Liver (tissue), 9 donors: ENCODE results near the gene KHNYN. TPM values are rescaled to one million over a fixed set of nuclear protein-coding genes. Genes with fewer than 3 reads are reported as not detected.

Experiments
- DNase-seq: peaks from one replicate; pipeline ENCODE4 v3.0.0-alpha.2; 2017; ENCODE audit warnings: low spot score
- H3K27ac ChIP-seq, 2 donors: one replicate each; pipeline ENCODE4 v1.7.0; 2013; ENCODE audit warnings: inconsistent platforms in 2 of 2, low read length in 2 of 2, control low read depth in 1 of 2, low read depth in 1 of 2, mild to moderate bottlenecking in 1 of 2
- H3K27me3 ChIP-seq, 4 donors: one replicate each; pipeline versions ENCODE4 v1.6.1 to v1.7.0; 2013; ENCODE audit warnings: low read length in 3 of 4, inconsistent platforms in 1 of 4, mild to moderate bottlenecking in 1 of 4, moderate library complexity in 1 of 4; ENCODE audit not compliant: control insufficient read depth in 4 of 4, insufficient read depth in 4 of 4
- H3K36me3 ChIP-seq, 4 donors: one replicate each; pipeline versions ENCODE4 v1.6.1 to v1.7.0; 2013; ENCODE audit warnings: low read length in 3 of 4, mild to moderate bottlenecking in 3 of 4, low read depth in 1 of 4, moderate library complexity in 1 of 4; ENCODE audit not compliant: control insufficient read depth in 4 of 4, insufficient read depth in 3 of 4
- H3K4me1 ChIP-seq, 4 donors: one replicate each; pipeline versions ENCODE4 v1.6.1 to v1.7.0; 2013; ENCODE audit warnings: low read length in 3 of 4, mild to moderate bottlenecking in 3 of 4, moderate library complexity in 1 of 4; ENCODE audit not compliant: control insufficient read depth in 4 of 4, insufficient read depth in 4 of 4
- H3K4me3 ChIP-seq, 3 donors: one replicate each; pipeline versions ENCODE4 v1.6.1 to v1.7.0; 2013; ENCODE audit warnings: low read length in 3 of 3, control low read depth in 1 of 3, low read depth in 1 of 3, mild to moderate bottlenecking in 1 of 3
- H3K9ac ChIP-seq, 2 donors: one replicate each; pipeline ENCODE4 v1.7.0; 2013; ENCODE audit warnings: low read length in 2 of 2, mild to moderate bottlenecking in 2 of 2, moderate library complexity in 2 of 2, control low read depth in 1 of 2, low read depth in 1 of 2
- H3K9me3 ChIP-seq, 4 donors: one replicate each; pipeline versions ENCODE4 v1.6.1 to v1.7.0; 2013; ENCODE audit warnings: low read length in 3 of 4; ENCODE audit not compliant: control insufficient read depth in 4 of 4
- EGR1 ChIP-seq, 2 donors: IDR thresholded peaks; 2 replicates each; pipeline ENCODE4 v1.6.1; 2016 to 2018; ENCODE audit warnings: antibody characterized with exemption in 2 of 2, low read depth in 2 of 2
- FOXA1 ChIP-seq: IDR thresholded peaks from 2 replicates; pipeline ENCODE4 v1.6.1; 2016; ENCODE audit warnings: antibody characterized with exemption
- FOXA2 ChIP-seq: IDR thresholded peaks from 2 replicates; pipeline ENCODE4 v1.6.1; 2016; ENCODE audit warnings: antibody characterized with exemption
- GABPA ChIP-seq, 2 donors: IDR thresholded peaks in 1 of 2; conservative IDR thresholded peaks in 1 of 2; 2 replicates each; pipeline ENCODE4 v1.6.1; 2016; ENCODE audit warnings: antibody characterized with exemption in 2 of 2, mild to moderate bottlenecking in 1 of 2, moderate library complexity in 1 of 2
- HNF4A ChIP-seq, 2 donors: conservative IDR thresholded peaks; 2 replicates each; pipeline ENCODE4 v1.6.1; 2016; ENCODE audit warnings: antibody characterized with exemption in 2 of 2, mild to moderate bottlenecking in 2 of 2
- HNF4G ChIP-seq: IDR thresholded peaks from 2 replicates; pipeline ENCODE4 v1.6.1; 2016; ENCODE audit warnings: antibody characterized with exemption
- JUND ChIP-seq, 2 donors: IDR thresholded peaks; 2 replicates each; pipeline ENCODE4 v1.6.1; 2016; ENCODE audit warnings: antibody characterized with exemption in 2 of 2
- NR2F2 ChIP-seq: IDR thresholded peaks from 2 replicates; pipeline ENCODE4 v1.6.1; 2016; ENCODE audit warnings: antibody characterized with exemption
- RAD21 ChIP-seq, 2 donors: IDR thresholded peaks; 2 replicates each; pipeline ENCODE4 v1.6.1; 2016; ENCODE audit warnings: antibody characterized with exemption in 2 of 2, mild to moderate bottlenecking in 2 of 2
- RXRA ChIP-seq, 2 donors: IDR thresholded peaks; 2 replicates each; pipeline ENCODE4 v1.6.1; 2017 to 2018; ENCODE audit warnings: antibody characterized with exemption in 2 of 2, mild to moderate bottlenecking in 1 of 2
- SP1 ChIP-seq: IDR thresholded peaks from 2 replicates; pipeline ENCODE4 v1.6.1; 2018; ENCODE audit warnings: antibody characterized with exemption, mild to moderate bottlenecking
- TAF1 ChIP-seq: conservative IDR thresholded peaks from 2 replicates; pipeline ENCODE4 v1.6.1; 2016; ENCODE audit warnings: antibody characterized with exemption, mild to moderate bottlenecking
- YY1 ChIP-seq: IDR thresholded peaks from 2 replicates; pipeline ENCODE4 v1.6.1; 2016; ENCODE audit warnings: antibody characterized with exemption, mild to moderate bottlenecking
- WGBS: extraction: QIAGEN DNeasy Blood & Tissue Kit; methylation state at CpG from one replicate; pipeline ENCODE4 v1.1.7; 2013; 5-methylcytosine and 5-hydroxymethylcytosine counted together
- polyA plus RNA-seq, 2 donors: library from polyadenylated mRNA; stranded (reverse) in 1 of 2; unstranded in 1 of 2; fragments of 200-250 nt in 1 of 2; fragments of >200 nt in 1 of 2; fragmentation: Nextera tagmentation in 1 of 2; extraction: Ambion mirVana in 1 of 2; gene quantifications; one replicate each; pipeline versions ENCODE4 v1.2.1 to v1.2.3, GENCODE V29; 2013 to 2015
- total RNA-seq, 2 donors: library from RNA; depleted of rRNA; stranded (reverse); fragments of >200 nt; gene quantifications; one replicate each; pipeline ENCODE4 v1.2.3, GENCODE V29; 2014
- TF ChIP-seq, protein P1 (sequence below): IDR thresholded peaks from 2 replicates; pipeline ENCODE4 v1.6.1; 2016; ENCODE audit warnings: antibody characterized with exemption, mild to moderate bottlenecking
- TF ChIP-seq, protein P2 (sequence below): fragments of 150-350 bp; IDR thresholded peaks from 2 replicates; pipeline ENCODE4 v1.5.1; 2017; ENCODE audit warnings: improper control_type of control experiment, low read depth, low read length; ENCODE audit not compliant: missing input control
- TF ChIP-seq, protein P3 (sequence below): IDR thresholded peaks from 2 replicates; pipeline ENCODE4 v1.6.1; 2016; ENCODE audit warnings: antibody characterized with exemption
- TF ChIP-seq, protein P4 (sequence below): IDR thresholded peaks from 2 replicates; pipeline ENCODE4 v1.6.1; 2016; ENCODE audit warnings: antibody characterized with exemption
- TF ChIP-seq, protein P5 (sequence below): IDR thresholded peaks from 2 replicates; pipeline ENCODE4 v1.6.1; 2016; ENCODE audit warnings: antibody characterized with exemption
- donor health status: healthy.
- donor health status: healthy.
- donor health status: healthy.
- donor health status: healthy.
- donor health status: healthy.

The KHNYN gene
- total and polyA plus RNA-seq, 4 donors: 3.0 to 40.3 (median 24.6) TPM

DNA sequence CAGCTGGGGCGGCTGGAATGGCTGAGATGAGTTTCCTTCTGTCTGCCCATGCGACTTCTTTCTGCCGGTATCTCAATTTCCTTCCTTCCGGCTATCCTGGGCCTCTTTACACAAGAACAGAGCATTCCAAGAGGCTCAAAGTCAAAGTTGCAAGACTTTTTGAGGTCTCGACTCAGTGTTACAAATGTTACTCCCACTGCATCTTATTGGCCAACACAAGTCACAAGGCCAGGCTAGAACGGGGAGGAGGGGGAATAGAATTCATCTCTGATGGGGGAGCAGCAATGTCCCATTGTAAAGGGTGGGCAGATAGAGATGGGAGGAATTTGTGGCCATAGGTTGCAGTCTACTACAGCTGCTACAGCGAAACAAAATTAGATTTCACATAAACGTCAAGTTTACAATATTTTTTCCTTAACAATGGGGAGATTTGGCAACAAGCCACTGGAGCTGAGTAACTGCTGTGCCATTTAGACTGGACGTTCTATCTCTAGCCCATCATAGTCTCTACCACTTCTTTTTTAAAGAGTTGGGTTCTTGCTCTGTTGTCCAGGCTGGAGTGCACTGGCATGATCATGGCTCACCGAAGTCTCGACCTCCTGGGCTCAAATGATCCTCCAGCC lies 40.4 kb upstream of the KHNYN start:
- no peak for DNase-seq
- Histone ChIP-seq H3K9ac (no peak overlapping the region), H3K27ac (no peak overlapping the region), H3K9me3 (no peaks in the 10 kb centered on the region), H3K36me3 (no peaks in the 10 kb centered on the region), H3K4me1 (peaks cover 2 to 16% (median 10%) of the 10 kb centered on the region in 4 donors), H3K4me3 (no peak overlapping the region), H3K27me3 (no peaks in the 10 kb centered on the region)
- TF ChIP-seq NR2F2 (peak; percentile 54), JUND (IDR thresholded peaks at IDR 0.05) (no peak)
- 72% methylated on average over 11 of the region's 11 CpGs for WGBS

DNA sequence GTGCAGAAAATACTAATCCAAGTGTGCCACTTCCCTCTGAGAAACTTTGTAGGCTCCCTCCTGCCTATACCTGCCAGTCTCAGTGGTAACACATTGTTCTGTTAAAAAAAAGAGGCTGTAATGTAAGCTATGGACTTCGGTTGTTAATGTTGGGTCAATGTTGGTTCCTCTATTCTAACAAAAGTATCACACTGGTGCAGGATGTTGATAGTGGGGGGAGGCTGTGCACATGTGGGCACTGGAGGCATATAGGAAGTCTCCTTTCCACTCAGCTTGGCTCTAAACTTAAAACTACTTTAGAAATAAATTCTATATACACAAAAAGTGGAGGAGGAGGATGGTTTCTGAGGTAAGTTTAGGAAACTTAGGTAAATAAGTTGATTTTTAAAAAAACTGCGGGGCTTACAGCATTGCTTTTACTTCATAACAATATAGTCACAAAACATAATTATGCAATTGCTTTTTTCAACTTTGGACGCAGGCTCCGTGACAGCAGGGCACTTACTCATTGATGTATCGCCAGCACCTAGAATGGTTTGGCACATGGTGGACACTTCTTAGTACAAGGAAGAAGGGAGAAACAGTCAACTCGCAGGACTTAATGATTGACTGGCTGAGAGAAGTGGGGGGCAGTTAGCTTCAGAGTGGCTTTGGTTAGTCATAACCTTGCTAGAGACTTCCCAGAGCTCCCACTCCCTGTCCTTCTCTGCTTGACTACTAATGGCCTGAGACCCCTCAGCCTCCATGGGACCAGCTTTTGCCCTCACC lies 38.9 kb upstream of the KHNYN start:
- Histone ChIP-seq H3K9me3 (no peaks in the 10 kb centered on the region), H3K36me3 (no peaks in the 10 kb centered on the region), H3K9ac (no peak overlapping the region), H3K4me3 (no peak overlapping the region), H3K27ac (no peak overlapping the region), H3K4me1 (peaks cover 2 to 16% (median 10%) of the 10 kb centered on the region in 4 donors), H3K27me3 (no peaks in the 10 kb centered on the region)
- 64% methylated on average over 6 of the region's 6 CpGs for WGBS
- DNase-seq: no peak
- TF ChIP-seq JUND (IDR thresholded peaks at IDR 0.05): no peak
- TF ChIP-seq, protein P1, sequence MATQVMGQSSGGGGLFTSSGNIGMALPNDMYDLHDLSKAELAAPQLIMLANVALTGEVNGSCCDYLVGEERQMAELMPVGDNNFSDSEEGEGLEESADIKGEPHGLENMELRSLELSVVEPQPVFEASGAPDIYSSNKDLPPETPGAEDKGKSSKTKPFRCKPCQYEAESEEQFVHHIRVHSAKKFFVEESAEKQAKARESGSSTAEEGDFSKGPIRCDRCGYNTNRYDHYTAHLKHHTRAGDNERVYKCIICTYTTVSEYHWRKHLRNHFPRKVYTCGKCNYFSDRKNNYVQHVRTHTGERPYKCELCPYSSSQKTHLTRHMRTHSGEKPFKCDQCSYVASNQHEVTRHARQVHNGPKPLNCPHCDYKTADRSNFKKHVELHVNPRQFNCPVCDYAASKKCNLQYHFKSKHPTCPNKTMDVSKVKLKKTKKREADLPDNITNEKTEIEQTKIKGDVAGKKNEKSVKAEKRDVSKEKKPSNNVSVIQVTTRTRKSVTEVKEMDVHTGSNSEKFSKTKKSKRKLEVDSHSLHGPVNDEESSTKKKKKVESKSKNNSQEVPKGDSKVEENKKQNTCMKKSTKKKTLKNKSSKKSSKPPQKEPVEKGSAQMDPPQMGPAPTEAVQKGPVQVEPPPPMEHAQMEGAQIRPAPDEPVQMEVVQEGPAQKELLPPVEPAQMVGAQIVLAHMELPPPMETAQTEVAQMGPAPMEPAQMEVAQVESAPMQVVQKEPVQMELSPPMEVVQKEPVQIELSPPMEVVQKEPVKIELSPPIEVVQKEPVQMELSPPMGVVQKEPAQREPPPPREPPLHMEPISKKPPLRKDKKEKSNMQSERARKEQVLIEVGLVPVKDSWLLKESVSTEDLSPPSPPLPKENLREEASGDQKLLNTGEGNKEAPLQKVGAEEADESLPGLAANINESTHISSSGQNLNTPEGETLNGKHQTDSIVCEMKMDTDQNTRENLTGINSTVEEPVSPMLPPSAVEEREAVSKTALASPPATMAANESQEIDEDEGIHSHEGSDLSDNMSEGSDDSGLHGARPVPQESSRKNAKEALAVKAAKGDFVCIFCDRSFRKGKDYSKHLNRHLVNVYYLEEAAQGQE: no peak
- TF ChIP-seq, protein P2, sequence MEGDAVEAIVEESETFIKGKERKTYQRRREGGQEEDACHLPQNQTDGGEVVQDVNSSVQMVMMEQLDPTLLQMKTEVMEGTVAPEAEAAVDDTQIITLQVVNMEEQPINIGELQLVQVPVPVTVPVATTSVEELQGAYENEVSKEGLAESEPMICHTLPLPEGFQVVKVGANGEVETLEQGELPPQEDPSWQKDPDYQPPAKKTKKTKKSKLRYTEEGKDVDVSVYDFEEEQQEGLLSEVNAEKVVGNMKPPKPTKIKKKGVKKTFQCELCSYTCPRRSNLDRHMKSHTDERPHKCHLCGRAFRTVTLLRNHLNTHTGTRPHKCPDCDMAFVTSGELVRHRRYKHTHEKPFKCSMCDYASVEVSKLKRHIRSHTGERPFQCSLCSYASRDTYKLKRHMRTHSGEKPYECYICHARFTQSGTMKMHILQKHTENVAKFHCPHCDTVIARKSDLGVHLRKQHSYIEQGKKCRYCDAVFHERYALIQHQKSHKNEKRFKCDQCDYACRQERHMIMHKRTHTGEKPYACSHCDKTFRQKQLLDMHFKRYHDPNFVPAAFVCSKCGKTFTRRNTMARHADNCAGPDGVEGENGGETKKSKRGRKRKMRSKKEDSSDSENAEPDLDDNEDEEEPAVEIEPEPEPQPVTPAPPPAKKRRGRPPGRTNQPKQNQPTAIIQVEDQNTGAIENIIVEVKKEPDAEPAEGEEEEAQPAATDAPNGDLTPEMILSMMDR: no peak
- no peak for TF ChIP-seq EGR1 (IDR thresholded peaks at IDR 0.05; ENCODE audit: low read depth in 2 of 2)
- TF ChIP-seq RAD21 (IDR thresholded peaks at IDR 0.05): no peak
- TF ChIP-seq RXRA (IDR thresholded peaks at IDR 0.05): no peak
- no peak for TF ChIP-seq HNF4G
- no peak for TF ChIP-seq FOXA1
- no peak for TF ChIP-seq TAF1
- no peak for TF ChIP-seq FOXA2
- TF ChIP-seq NR2F2: no peak
- TF ChIP-seq YY1: no peak
- TF ChIP-seq, protein P3, sequence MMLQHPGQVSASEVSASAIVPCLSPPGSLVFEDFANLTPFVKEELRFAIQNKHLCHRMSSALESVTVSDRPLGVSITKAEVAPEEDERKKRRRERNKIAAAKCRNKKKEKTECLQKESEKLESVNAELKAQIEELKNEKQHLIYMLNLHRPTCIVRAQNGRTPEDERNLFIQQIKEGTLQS: no peak
- TF ChIP-seq, protein P4, sequence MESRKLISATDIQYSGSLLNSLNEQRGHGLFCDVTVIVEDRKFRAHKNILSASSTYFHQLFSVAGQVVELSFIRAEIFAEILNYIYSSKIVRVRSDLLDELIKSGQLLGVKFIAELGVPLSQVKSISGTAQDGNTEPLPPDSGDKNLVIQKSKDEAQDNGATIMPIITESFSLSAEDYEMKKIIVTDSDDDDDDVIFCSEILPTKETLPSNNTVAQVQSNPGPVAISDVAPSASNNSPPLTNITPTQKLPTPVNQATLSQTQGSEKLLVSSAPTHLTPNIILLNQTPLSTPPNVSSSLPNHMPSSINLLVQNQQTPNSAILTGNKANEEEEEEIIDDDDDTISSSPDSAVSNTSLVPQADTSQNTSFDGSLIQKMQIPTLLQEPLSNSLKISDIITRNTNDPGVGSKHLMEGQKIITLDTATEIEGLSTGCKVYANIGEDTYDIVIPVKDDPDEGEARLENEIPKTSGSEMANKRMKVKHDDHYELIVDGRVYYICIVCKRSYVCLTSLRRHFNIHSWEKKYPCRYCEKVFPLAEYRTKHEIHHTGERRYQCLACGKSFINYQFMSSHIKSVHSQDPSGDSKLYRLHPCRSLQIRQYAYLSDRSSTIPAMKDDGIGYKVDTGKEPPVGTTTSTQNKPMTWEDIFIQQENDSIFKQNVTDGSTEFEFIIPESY: no peak
- no peak for TF ChIP-seq GABPA (IDR thresholded peaks at IDR 0.05 in 1 of 2, conservative IDR thresholded peaks at IDR 0.05 in 1 of 2)
- no peak for TF ChIP-seq HNF4A (conservative IDR thresholded peaks at IDR 0.05)
- TF ChIP-seq, protein P5, sequence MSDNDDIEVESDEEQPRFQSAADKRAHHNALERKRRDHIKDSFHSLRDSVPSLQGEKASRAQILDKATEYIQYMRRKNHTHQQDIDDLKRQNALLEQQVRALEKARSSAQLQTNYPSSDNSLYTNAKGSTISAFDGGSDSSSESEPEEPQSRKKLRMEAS: no peak
- no peak for TF ChIP-seq SP1
